ENCODE measurements around the gene OSBPL2. TPM values are rescaled to one million over a fixed set of nuclear protein-coding genes. Genes with fewer than 3 reads are reported as not detected.
A peak's percentile ranks its signal among the peaks of the same experiment; 100 is the strongest.

OSBPL2 gene
- total RNA-seq, 1 donor from 2014 or later: 55.3 TPM

DNA sequence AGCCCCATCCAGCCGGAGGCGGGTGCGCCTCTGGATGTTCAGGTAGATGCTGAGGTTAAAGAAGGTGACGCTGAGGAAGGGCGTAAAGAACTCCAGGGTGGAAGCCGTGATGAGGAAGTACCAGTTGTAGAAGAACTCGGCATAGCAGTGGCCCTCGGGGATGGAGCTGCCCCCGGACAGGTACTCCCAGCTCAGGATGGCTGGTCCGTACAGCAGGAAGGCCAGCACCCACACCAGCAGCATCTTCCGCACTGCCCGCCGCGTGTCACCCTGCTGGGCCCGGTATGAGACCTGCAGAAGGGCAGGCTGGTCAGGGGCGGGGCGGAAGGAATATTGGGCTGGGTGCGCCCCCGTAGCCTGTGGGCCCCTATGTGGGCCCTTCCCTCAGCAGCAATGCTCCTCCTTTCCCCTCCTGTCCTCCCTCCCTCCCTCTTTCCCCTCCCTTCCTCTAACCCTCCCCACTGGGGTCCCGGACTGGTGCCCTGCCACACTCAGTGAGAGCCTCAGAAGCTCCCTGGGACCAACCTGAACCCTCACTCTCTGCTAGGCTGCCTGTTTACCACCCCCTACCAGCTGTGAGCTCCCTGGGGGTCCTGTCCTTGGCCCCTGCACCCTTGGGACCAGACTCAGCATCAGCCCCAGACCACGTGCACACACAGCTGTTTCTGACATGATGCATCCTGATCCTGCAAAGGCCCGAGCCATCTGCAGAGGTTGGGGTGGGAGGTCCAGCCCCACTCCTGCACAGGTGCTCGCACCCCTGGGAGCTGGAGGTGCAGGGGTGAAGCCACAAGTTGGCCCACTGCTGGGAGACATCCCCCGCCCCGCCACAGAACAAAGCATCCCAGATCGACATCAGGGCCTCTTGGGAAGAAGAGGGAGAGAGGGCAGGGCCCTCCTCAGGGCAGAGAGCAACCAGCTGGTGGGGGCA is 21.4 kb upstream of the OSBPL2 start:
- no peak overlapping the region for H3K27ac ChIP-seq (replicated peaks)
- no peak overlapping the region for H3K4me3 ChIP-seq
- H3K36me3 ChIP-seq: no peaks in the 10 kb centered on the region
- intact Hi-C loops (cut with micrococcal nuclease): no loop called here
- H3K9me3 ChIP-seq (replicated peaks): no peaks in the 10 kb centered on the region
- no peak for DNase-seq
- peaks cover 84% of the 10 kb centered on the region for H3K27me3 ChIP-seq (ENCODE audit: low read depth)
- no peak for TF ChIP-seq CTCF (IDR thresholded peaks at IDR 0.05; ENCODE audit: borderline replicate concordance)
- H3K4me1 ChIP-seq: peaks cover 21% of the 10 kb centered on the region

DNA sequence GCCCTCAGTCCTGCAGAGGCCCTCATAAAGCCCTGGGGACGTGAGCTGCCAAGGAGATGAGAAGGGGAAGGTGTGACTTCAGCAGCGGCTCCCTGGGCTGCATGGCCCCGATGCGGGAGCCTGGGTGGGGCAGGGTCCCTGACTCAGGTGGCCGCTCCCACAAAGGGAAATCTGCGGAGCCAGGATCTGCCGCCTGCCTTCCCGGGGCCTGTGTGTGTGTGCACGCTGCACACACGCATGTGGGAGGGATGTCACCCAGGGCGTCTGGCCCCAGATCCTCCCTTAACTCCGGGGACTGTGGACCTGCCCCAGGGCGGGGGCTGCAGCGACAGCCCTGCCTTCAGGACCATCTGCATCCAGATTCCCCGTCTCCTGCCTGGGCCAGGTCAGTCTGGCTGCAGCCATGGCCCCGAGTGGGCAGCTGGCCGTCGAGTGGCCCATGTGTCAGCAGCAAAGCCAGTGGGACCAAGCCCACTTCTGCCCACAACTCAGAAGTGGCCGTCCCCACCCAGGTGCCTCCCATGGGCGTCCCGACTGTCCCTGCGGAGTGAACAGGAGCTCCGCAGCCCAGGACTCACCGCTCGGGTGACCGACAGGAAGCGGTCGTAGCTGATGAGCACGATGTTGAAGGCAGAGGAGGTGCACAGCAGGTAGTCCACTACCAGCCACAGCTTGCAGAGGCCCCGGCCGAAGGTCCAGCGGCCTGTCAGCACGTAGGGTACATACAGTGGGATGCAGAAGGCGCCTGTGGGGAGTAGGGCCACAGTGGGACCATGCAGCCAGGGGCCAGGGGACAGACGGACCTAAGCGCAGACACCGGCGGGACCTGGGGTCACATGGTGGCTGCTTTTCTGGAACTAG is 20.2 kb upstream of the OSBPL2 start:
- no peak for DNase-seq
- H3K27me3 ChIP-seq (ENCODE audit: low read depth): peaks cover 94% of the 10 kb centered on the region
- H3K36me3 ChIP-seq: no peaks in the 10 kb centered on the region
- intact Hi-C loops (cut with micrococcal nuclease): no loop called here
- TF ChIP-seq CTCF (IDR thresholded peaks at IDR 0.05; ENCODE audit: borderline replicate concordance): no peak
- H3K4me3 ChIP-seq: no peak overlapping the region
- H3K9me3 ChIP-seq (replicated peaks): no peaks in the 10 kb centered on the region
- H3K27ac ChIP-seq (replicated peaks): no peak overlapping the region
- H3K4me1 ChIP-seq: peaks cover 21% of the 10 kb centered on the region

DNA sequence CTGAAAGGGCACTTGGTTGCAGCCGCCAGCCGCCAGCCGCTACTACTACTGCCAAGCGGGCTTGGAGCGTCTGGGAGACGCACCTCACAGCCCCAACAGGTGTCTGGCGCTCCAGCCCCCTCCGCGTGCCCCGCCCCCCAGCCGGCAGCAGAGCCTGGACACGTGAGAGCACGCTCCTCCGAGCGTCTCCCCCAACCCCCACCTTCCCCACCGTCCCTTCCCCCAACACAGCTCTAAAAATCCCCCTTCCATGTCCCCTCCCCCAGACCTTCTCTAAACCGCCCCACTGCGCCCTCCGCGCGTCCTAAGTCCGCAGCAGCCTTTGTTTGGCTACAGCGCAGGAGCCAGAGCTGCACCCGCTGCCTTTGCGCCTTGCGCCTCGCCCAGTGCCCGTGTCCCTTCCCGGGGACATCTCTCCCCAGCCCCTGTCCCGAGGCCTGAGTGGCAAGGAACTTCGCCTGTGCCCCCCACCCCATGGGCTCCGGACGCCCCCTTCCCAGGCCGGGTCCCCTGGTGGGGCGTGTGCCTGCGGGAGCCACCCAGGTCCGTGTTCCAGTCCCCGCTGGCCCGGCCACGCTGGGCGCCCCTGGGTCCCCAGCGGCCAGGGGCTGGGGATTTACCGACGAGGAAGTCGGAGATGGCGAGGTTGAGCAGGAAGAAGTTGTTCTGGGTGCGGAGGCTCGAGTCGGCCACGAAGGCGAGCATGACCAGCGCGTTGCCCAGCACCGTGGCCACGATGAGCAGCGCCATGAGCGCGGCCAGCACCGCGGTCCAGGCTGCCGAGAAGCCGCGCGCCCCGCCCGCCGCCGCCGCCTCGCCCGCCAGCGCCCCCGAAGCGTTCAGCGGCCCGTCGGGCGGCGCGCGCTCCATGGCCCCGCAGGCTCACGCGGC is 19.0 kb upstream of the OSBPL2 start:
- H3K27me3 ChIP-seq (ENCODE audit: low read depth): peaks cover 98% of the 10 kb centered on the region
- intact Hi-C loops (cut with micrococcal nuclease): no loop called here
- H3K4me3 ChIP-seq: peak overlapping the region; percentile 56
- no peaks in the 10 kb centered on the region for H3K9me3 ChIP-seq (replicated peaks)
- peaks cover 21% of the 10 kb centered on the region for H3K4me1 ChIP-seq
- no peaks in the 10 kb centered on the region for H3K36me3 ChIP-seq
- no peak overlapping the region for H3K27ac ChIP-seq (replicated peaks)
- no peak for TF ChIP-seq CTCF (IDR thresholded peaks at IDR 0.05; ENCODE audit: borderline replicate concordance)
- DNase-seq: no peak

GRCh38 chr20:62219992-62220665 is 18.2 kb upstream of the OSBPL2 start, which contains the start of gene HRH3:
Gene HRH3 (minus strand): TSS chr20:62220278. CDS start chr20:62219970, 308 bp downstream.
- Histone ChIP-seq H3K27ac (replicated peaks) (no peak within 1 kb of the TSS), H3K4me3 (peak within 1 kb of the TSS; percentile 56), H3K36me3 (no peaks in the 10 kb centered on the region), H3K9me3 (replicated peaks) (no peaks in the 10 kb centered on the region), H3K4me1 (peaks cover 21% of the 10 kb centered on the region), H3K27me3 (ENCODE audit: low read depth) (peaks cover 97% of the 10 kb centered on the region)
- no peak for DNase-seq
- intact Hi-C loops (cut with micrococcal nuclease): no loop called here
- TF ChIP-seq CTCF (IDR thresholded peaks at IDR 0.05; ENCODE audit: borderline replicate concordance): no peak

Data from left ventricle myocardium inferior (tissue), 1 donor.